ENCODE data around the gene FBXW11. TPM values are rescaled to one million over a fixed set of nuclear protein-coding genes. Genes with fewer than 3 reads are reported as not detected.

The FBXW11 gene
- total and polyA plus RNA-seq, 2 donors (not counting 1 experiment from before 2014, with no cell fraction given): 19.7 to 62.4 TPM

DNA sequence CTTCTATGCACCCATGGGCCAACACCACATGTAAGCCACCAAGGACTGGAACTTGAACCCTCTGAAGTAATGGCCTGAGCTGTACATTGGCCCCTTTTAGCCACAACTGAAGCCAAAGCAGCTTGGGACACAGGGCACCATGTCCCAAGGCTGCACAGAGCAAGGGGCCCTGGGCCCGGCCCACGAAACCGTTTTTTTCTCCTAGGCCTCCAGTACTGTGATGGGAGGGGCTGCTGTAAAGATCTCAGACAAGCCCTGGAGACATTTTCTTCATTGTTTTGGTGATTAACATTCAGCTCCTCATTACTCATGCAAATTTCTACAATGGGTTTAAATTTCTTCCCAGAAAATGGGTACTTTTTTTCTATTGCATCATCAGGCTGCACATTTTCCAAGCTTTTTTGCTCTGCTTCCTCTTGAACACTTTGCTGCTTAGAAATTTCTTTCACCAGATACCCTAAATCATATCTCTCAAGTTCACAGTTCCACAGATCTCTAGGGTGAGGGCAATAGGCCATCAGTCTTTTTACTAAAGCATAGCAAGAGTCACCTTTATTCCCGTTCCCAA, 25.5 kb upstream of the FBXW11 start:
- no peak for DNase-seq
- Histone ChIP-seq H3K79me2 (ENCODE audit: control insufficient read depth, insufficient read depth, low read length) (peaks cover 3% of the 10 kb centered on the region), H3K9me3 (ENCODE audit: control extremely low read depth in 1 of 3, control insufficient read depth in 2 of 3, insufficient read depth in 1 of 3, low read length in 2 of 3) (peaks cover 0 to 9% (median 3%) of the 10 kb centered on the region in 3 donors), H3K4me1 (ENCODE audit: control insufficient read depth in 2 of 2, insufficient read depth in 2 of 2, low read length in 2 of 2) (peaks cover 12% of the 10 kb centered on the region in 2 donors), H3K27me3 (replicated peaks in 1 of 4; ENCODE audit: control extremely low read depth in 1 of 4, control insufficient read depth in 3 of 4, insufficient read depth in 4 of 4, low read length in 3 of 4) (no peaks in the 10 kb centered on the region), H3K27ac (ENCODE audit: low read length in 2 of 2) (no peak overlapping the region), H3K4me2 (replicated peaks; ENCODE audit: low read depth, low read length, poor library complexity, severe bottlenecking) (no peak overlapping the region), H4K20me1 (ENCODE audit: control insufficient read depth, insufficient read depth, low read length, poor library complexity, severe bottlenecking) (no peaks in the 10 kb centered on the region), H2AFZ (ENCODE audit: insufficient read depth, low read depth, low read length, poor library complexity, severe bottlenecking) (no peak overlapping the region), H3K9ac (ENCODE audit: low read length) (no peak overlapping the region), H3K4me3 (ENCODE audit: control extremely low read depth in 1 of 5, extremely low read depth in 1 of 5, insufficient read depth in 1 of 5, low read depth in 2 of 5, low read length in 4 of 5) (no peak overlapping the region), H3K36me3 (replicated peaks in 1 of 2; ENCODE audit: control extremely low read depth in 1 of 2, control insufficient read depth in 1 of 2, extremely low read depth in 1 of 2, insufficient read depth in 2 of 2, low read length in 1 of 2) (no peaks in the 10 kb centered on the region)
- ATAC-seq (ENCODE audit: low read depth): no peak
- Mint-ChIP-seq H3K27me3 (no peaks in the 10 kb centered on the region), H3K9me3 (ENCODE audit: insufficient read depth) (peaks cover 9% of the 10 kb centered on the region), H3K4me3 (no peak overlapping the region), H3K4me1 (peaks cover 16% of the 10 kb centered on the region), H3K27ac (no peak overlapping the region)
- intact Hi-C loops (cut with micrococcal nuclease): no loop called here
- TF ChIP-seq EZH2 (IDR thresholded peaks at IDR 0.05; ENCODE audit: borderline replicate concordance, insufficient read depth, low read depth, low read length, poor library complexity, severe bottlenecking): no peak
- ChIA-PET CTCF (no interaction called here), POLR2A (no interaction called here)
- 100% methylated on average over 3 of the region's 4 CpGs for WGBS (ENCODE audit: insufficient coverage)

- Histone ChIP-seq H3K36me3 (replicated peaks in 1 of 2; ENCODE audit: control extremely low read depth in 1 of 2, control insufficient read depth in 1 of 2, extremely low read depth in 1 of 2, insufficient read depth in 2 of 2, low read length in 1 of 2) (no peaks in the 10 kb centered on the region), H4K20me1 (ENCODE audit: control insufficient read depth, insufficient read depth, low read length, poor library complexity, severe bottlenecking) (no peaks in the 10 kb centered on the region), H3K9me3 (ENCODE audit: control extremely low read depth in 1 of 3, control insufficient read depth in 2 of 3, insufficient read depth in 1 of 3, low read length in 2 of 3) (peaks cover 0 to 9% (median 3%) of the 10 kb centered on the region in 3 donors), H3K27ac (ENCODE audit: low read length in 2 of 2) (no peak overlapping the region), H3K27me3 (replicated peaks in 1 of 4; ENCODE audit: control extremely low read depth in 1 of 4, control insufficient read depth in 3 of 4, insufficient read depth in 4 of 4, low read length in 3 of 4) (no peaks in the 10 kb centered on the region), H2AFZ (ENCODE audit: insufficient read depth, low read depth, low read length, poor library complexity, severe bottlenecking) (no peak overlapping the region), H3K79me2 (ENCODE audit: control insufficient read depth, insufficient read depth, low read length) (peaks cover 3% of the 10 kb centered on the region), H3K4me2 (replicated peaks; ENCODE audit: low read depth, low read length, poor library complexity, severe bottlenecking) (no peak overlapping the region), H3K9ac (ENCODE audit: low read length) (no peak overlapping the region), H3K4me1 (ENCODE audit: control insufficient read depth in 2 of 2, insufficient read depth in 2 of 2, low read length in 2 of 2) (peaks cover 5% of the 10 kb centered on the region in 2 donors), H3K4me3 (ENCODE audit: control extremely low read depth in 1 of 5, extremely low read depth in 1 of 5, insufficient read depth in 1 of 5, low read depth in 2 of 5, low read length in 4 of 5) (no peak overlapping the region)
- DNase-seq (no peak), ATAC-seq (ENCODE audit: low read depth) (no peak)
- TF ChIP-seq EZH2 (IDR thresholded peaks at IDR 0.05; ENCODE audit: borderline replicate concordance, insufficient read depth, low read depth, low read length, poor library complexity, severe bottlenecking): no peak
- TF ChIP-seq, protein P1, sequence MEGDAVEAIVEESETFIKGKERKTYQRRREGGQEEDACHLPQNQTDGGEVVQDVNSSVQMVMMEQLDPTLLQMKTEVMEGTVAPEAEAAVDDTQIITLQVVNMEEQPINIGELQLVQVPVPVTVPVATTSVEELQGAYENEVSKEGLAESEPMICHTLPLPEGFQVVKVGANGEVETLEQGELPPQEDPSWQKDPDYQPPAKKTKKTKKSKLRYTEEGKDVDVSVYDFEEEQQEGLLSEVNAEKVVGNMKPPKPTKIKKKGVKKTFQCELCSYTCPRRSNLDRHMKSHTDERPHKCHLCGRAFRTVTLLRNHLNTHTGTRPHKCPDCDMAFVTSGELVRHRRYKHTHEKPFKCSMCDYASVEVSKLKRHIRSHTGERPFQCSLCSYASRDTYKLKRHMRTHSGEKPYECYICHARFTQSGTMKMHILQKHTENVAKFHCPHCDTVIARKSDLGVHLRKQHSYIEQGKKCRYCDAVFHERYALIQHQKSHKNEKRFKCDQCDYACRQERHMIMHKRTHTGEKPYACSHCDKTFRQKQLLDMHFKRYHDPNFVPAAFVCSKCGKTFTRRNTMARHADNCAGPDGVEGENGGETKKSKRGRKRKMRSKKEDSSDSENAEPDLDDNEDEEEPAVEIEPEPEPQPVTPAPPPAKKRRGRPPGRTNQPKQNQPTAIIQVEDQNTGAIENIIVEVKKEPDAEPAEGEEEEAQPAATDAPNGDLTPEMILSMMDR (IDR thresholded peaks at IDR 0.05): no peak
- ChIA-PET POLR2A (no interaction called here), CTCF (interaction anchor here (1.3 kb wide), 1 partner anchor 122 kb away, joined by 3 read pairs; no protein-coding TSS in a partner anchor)
- peaks cover 10% of the 10 kb centered on the region for H3K4me1 Mint-ChIP-seq
- no peak overlapping the region for H3K27ac Mint-ChIP-seq
- intact Hi-C loops (cut with micrococcal nuclease): no loop called here
- no peaks in the 10 kb centered on the region for H3K27me3 Mint-ChIP-seq
- no peak overlapping the region for H3K4me3 Mint-ChIP-seq
- peaks cover 9% of the 10 kb centered on the region for H3K9me3 Mint-ChIP-seq (ENCODE audit: insufficient read depth)
Observed at GRCh38 chr5:172029876-172030275, 23.4 kb upstream of the FBXW11 start.
